HG03521 (cell line): ENCODE measurements around the gene C4orf33.
"Not testable (repeated sequence)": the region's sequence is repeated elsewhere in the genome, so short reads cannot be mapped to it uniquely, and the experiment has no call there.

ENCODE experiments used
- ATAC-seq: cut with Tn5 transposase; IDR thresholded peaks from one replicate; pipeline ENCODE4 v1.9.1; 2021; ENCODE audit warnings: mild to moderate bottlenecking, moderate library complexity; ENCODE audit not compliant: unreplicated experiment

C4orf33 gene

GRCh38 chr4:129126614-129127013 is 30.7 kb downstream of the C4orf33 start:
- not testable (repeated sequence) for ATAC-seq

GRCh38 chr4:129129143-129129542 is 33.2 kb downstream of the C4orf33 start:
- no peak for ATAC-seq

DNA sequence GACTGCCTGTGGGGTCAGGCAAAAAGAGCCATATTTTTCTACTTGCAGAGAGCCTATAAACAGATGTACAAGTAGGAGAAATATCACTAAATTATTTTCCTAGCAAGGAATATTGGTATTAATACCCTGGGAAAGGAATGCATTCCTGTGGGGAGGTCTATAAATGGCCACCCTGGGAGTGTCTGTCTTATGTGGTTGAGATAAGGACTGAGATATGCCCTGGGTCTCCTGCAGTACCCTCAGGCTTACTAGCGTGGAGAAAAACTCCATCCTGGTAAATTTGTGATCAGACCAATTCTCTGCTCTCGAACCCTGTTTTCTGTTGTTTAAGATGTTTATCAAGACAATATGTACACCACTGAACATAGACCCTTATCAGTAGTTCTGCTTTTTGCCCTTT is 35.4 kb downstream of the C4orf33 start:
- no peak for ATAC-seq

DNA sequence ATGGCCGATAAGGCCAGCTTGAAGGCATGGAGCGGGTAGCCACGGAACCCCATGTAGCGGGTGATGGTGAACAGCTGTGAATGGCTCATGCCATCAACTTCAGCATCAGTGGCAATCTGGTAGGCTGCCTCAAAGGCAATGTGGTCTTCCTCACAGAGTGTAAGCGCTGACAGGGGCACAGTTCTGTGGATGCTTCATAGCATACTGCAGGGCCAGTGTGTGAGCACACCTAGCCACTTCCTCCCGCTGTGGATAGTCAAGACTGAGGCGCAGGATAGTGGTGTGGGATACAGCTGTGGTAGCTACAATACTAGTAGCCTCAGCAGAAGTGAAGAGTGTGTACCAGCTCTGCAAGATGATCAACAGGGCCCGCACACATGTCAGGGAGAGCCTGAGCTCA is 40.5 kb downstream of the C4orf33 start:
- no peak for ATAC-seq

- no peak for ATAC-seq
These were observed 43.0 kb downstream of the C4orf33 start for GRCh38 chr4:129138810-129139496.

GRCh38 chr4:129140521-129140920 is 44.6 kb downstream of the C4orf33 start:
- ATAC-seq: no peak

DNA sequence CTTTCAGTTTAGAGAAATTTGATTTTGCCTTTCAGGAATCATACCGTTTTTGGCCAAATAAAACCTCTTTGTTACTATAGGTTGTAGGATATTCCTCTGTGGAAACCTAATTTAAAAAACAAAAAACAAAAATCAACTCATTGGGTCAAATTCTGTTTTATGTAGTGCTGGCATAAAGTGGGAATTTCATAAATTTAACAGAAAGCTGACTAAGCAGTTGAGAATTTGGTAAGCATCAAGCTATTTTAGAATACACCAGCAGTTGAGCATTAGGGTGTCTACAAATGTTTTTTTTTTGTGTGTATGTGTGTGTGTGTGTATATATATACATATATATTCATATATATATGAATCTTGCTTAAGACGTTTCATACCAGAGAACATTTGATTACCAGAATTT is 47.4 kb downstream of the C4orf33 start:
- no peak for ATAC-seq

- ATAC-seq: no peak
These were observed 48.8 kb downstream of the C4orf33 start for GRCh38 chr4:129144755-129145206.

DNA sequence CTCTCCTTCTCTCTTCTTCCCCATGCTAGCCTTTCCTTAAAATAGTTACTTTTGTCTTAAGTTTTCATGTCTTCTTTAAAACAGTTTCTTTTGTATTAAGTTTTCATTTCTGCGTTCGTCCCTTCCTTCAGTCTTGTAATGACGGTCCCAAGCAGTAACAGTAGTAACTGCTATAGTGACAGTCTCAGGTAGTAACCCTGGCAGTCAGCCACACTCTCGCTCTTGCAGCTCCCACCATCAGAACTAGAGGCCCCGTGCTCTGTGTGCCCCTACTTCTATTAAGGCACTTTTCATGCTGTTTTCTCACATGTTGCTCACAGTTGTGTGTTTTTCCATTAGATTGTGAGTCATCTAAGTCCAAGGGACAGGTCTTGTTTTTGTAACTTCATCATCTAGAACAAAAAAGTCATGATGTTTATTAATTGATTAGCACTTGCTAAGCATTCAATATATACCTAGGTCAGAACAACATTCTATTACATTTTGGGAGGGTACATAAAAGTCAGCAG is 49.3 kb downstream of the C4orf33 start:
- ATAC-seq: no peak

DNA sequence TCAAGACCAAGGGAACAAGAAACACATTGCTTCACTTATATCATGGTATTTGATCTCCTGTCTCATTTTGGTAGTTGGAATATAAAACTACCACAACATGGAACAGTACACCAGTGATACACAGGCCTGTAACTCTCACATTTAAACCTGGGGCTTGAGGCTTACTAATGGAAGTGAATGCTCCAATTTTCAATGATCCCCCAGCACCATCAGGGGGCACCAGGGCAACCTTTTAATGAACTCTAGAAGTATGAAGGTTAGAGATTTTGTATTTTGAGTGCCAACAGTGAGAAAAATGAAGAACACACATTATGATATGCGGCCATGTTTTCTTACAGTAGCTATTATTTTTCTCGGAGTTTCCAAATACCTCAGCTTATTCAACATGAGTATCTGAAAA is 50.7 kb downstream of the C4orf33 start:
- no peak for ATAC-seq

DNA sequence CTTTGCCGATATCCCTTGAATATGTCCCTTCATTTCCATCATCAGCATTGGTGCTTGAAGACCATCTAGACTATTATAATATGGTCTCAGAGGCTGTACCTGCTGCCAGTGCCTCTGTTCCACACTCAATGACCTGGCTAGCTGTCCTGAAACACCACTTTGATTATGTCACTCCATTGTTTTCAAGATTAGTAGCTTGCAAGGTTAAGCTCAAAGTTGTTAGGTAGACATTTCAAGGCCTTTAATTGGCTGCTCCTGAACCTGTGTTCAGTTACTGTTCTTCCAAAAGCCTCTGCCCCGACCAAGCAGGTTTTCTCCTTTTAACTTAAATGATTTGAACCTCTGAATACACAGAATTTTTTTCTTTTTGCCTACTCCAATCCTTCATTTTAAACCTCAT is 52.9 kb downstream of the C4orf33 start:
- no peak for ATAC-seq

DNA sequence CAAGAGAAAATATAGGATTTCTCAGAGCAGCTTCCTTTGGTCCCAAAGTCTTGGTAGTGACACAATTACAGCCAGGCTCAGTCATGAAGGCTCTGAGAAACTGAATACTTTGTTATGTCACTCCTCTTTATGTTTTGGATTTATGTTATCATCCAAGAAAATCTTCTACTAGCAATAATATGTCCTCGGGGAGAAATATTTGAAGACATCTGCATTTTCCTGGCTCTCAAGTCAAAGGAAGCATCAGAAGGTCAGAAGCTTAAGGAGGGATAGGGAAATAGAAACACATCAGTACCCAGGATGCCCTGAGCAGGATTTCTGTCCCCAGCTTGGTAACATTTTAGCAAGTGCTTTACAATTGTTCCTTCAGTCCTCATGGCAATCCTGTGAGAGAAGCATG is 54.0 kb downstream of the C4orf33 start:
- ATAC-seq: no peak

DNA sequence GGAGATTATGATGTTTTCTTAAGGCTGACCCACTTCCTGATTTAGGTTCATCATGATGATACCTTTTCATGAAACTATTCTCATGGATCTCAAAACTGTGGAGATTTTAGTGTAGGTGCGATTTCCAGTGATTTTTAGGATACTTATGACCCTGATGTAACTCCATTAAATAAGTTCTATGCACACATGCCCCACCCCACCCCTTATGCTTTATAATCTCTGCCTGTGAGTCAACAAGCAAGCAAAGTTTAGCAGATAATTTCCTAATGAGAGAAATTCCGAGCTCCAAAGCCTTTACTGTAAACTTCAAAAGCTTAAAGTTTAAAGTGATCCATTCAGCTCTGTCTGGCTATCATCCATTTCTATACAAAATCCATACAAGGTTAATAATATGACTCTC is 56.4 kb downstream of the C4orf33 start:
- ATAC-seq: no peak

- ATAC-seq: no peak
These were observed 57.7 kb downstream of the C4orf33 start for GRCh38 chr4:129153700-129154099.

DNA sequence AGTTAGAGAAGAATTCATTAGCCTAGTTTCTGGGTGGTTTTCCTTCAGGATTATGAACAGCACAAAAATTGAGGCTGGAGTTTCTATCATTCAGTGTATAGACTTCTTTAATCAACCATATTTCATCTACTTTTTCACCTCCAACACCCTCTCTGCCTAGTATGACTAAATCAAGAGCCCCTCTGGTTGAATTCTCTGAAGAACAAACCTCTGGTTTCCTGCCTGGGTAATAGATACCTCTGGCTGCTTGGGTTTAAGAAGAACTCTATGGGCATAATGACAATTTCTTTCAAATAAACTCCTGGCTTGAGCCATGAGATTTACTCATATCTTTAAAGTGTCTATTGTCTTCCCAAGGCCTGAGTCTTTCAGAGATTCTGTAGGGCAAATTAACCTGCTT is 66.5 kb downstream of the C4orf33 start:
- no peak for ATAC-seq

DNA sequence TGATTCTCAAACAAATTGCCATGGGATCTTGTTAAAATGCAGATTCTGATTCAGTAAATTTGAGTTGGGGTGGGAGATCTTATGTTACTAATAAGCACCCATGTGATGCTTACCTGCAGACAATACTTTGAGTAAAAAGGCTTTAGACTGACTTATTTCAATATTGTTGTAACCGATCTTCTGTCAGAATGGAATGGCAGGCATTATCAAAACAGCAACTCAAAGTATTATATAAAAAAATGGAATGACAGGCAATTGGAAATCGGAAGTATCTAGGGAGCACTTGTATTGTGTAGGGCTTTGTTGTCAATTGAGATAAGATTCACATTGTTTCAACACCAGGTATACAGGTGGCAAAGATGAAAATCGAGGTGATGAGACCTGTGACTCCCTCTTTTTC is 67.5 kb downstream of the C4orf33 start:
- ATAC-seq: no peak

DNA sequence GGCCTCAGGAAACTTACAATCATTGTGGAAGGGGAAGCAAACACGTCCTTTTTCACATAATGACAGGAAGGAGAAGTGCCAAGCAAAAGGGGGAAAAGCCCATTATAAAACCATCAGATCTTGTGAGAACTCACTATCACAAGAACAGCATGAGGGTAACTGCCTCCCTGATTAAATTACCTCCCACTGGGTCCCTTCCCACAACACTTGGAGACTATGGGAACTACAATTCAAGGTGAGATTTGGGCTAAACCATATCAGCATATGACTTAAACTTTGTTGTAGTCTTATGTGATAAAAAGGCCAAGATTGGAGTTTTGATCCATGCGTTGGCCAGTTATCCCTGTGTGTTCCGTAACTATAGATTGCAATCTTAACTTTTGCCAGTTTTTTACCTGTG is 68.3 kb downstream of the C4orf33 start:
- ATAC-seq: no peak
